Subcutaneous adipose tissue (tissue), 4 donors: ENCODE measurements around the gene FNDC3A. TPM values are rescaled to one million over a fixed set of nuclear protein-coding genes. Genes with fewer than 3 reads are reported as not detected.

ENCODE experiments used
- CTCF ChIP-seq: fragments of 450-650 bp; IDR thresholded peaks from one replicate; pipeline ENCODE4 v1.5.1; 2016; ENCODE audit warnings: low read depth, mild to moderate bottlenecking, control low read depth, antibody characterized with exemption, moderate library complexity
- total RNA-seq, 4 donors: library from RNA; depleted of rRNA; stranded (reverse); fragments of >200 nt; gene quantifications; one replicate each; pipeline ENCODE4 v1.1.0, GENCODE V29; 2016

FNDC3A gene
- total RNA-seq, 4 donors from 2014 or later, result 30.1 to 61.2 (median 47.2) TPM

GRCh38 chr13:49057176-49057575 lies 81.5 kb downstream of the FNDC3A start:
- no peak for TF ChIP-seq CTCF

- no peak for TF ChIP-seq CTCF
Observed at GRCh38 chr13:49058761-49059160, 83.0 kb downstream of the FNDC3A start.

- no peak for TF ChIP-seq CTCF
Observed at GRCh38 chr13:49060678-49061387, 85.1 kb downstream of the FNDC3A start.

- TF ChIP-seq CTCF, result no peak
Observed at GRCh38 chr13:49062297-49062896, 86.7 kb downstream of the FNDC3A start.

- TF ChIP-seq CTCF, result no peak
Observed at GRCh38 chr13:49063011-49063410, 87.3 kb downstream of the FNDC3A start.

- TF ChIP-seq CTCF, result no peak
Observed at GRCh38 chr13:49063497-49063896, 87.8 kb downstream of the FNDC3A start.

- no peak for TF ChIP-seq CTCF
Observed at GRCh38 chr13:49064476-49064875, 88.8 kb downstream of the FNDC3A start.
